ENCODE measurements around the gene NAA80. TPM values are rescaled to one million over a fixed set of nuclear protein-coding genes. Genes with fewer than 3 reads are reported as not detected.

Gene NAA80
- total and polyA plus RNA-seq, 2 of the 8 experiments (the other 6 are each of a cell fraction or from before 2014, with no cell fraction given): 11.3 to 16.7 TPM

GRCh38 chr3:50325113-50325480, 25.9 kb upstream of the NAA80 start (continued):
- TF ChIP-seq, protein P1, sequence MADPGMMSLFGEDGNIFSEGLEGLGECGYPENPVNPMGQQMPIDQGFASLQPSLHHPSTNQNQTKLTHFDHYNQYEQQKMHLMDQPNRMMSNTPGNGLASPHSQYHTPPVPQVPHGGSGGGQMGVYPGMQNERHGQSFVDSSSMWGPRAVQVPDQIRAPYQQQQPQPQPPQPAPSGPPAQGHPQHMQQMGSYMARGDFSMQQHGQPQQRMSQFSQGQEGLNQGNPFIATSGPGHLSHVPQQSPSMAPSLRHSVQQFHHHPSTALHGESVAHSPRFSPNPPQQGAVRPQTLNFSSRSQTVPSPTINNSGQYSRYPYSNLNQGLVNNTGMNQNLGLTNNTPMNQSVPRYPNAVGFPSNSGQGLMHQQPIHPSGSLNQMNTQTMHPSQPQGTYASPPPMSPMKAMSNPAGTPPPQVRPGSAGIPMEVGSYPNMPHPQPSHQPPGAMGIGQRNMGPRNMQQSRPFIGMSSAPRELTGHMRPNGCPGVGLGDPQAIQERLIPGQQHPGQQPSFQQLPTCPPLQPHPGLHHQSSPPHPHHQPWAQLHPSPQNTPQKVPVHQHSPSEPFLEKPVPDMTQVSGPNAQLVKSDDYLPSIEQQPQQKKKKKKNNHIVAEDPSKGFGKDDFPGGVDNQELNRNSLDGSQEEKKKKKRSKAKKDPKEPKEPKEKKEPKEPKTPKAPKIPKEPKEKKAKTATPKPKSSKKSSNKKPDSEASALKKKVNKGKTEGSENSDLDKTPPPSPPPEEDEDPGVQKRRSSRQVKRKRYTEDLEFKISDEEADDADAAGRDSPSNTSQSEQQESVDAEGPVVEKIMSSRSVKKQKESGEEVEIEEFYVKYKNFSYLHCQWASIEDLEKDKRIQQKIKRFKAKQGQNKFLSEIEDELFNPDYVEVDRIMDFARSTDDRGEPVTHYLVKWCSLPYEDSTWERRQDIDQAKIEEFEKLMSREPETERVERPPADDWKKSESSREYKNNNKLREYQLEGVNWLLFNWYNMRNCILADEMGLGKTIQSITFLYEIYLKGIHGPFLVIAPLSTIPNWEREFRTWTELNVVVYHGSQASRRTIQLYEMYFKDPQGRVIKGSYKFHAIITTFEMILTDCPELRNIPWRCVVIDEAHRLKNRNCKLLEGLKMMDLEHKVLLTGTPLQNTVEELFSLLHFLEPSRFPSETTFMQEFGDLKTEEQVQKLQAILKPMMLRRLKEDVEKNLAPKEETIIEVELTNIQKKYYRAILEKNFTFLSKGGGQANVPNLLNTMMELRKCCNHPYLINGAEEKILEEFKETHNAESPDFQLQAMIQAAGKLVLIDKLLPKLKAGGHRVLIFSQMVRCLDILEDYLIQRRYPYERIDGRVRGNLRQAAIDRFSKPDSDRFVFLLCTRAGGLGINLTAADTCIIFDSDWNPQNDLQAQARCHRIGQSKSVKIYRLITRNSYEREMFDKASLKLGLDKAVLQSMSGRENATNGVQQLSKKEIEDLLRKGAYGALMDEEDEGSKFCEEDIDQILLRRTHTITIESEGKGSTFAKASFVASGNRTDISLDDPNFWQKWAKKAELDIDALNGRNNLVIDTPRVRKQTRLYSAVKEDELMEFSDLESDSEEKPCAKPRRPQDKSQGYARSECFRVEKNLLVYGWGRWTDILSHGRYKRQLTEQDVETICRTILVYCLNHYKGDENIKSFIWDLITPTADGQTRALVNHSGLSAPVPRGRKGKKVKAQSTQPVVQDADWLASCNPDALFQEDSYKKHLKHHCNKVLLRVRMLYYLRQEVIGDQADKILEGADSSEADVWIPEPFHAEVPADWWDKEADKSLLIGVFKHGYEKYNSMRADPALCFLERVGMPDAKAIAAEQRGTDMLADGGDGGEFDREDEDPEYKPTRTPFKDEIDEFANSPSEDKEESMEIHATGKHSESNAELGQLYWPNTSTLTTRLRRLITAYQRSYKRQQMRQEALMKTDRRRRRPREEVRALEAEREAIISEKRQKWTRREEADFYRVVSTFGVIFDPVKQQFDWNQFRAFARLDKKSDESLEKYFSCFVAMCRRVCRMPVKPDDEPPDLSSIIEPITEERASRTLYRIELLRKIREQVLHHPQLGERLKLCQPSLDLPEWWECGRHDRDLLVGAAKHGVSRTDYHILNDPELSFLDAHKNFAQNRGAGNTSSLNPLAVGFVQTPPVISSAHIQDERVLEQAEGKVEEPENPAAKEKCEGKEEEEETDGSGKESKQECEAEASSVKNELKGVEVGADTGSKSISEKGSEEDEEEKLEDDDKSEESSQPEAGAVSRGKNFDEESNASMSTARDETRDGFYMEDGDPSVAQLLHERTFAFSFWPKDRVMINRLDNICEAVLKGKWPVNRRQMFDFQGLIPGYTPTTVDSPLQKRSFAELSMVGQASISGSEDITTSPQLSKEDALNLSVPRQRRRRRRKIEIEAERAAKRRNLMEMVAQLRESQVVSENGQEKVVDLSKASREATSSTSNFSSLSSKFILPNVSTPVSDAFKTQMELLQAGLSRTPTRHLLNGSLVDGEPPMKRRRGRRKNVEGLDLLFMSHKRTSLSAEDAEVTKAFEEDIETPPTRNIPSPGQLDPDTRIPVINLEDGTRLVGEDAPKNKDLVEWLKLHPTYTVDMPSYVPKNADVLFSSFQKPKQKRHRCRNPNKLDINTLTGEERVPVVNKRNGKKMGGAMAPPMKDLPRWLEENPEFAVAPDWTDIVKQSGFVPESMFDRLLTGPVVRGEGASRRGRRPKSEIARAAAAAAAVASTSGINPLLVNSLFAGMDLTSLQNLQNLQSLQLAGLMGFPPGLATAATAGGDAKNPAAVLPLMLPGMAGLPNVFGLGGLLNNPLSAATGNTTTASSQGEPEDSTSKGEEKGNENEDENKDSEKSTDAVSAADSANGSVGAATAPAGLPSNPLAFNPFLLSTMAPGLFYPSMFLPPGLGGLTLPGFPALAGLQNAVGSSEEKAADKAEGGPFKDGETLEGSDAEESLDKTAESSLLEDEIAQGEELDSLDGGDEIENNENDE (IDR thresholded peaks at IDR 0.05; ENCODE audit: insufficient replicate concordance, low read length): no peak
- TF ChIP-seq PHF8 (conservative IDR thresholded peaks at IDR 0.05; ENCODE audit: low read depth, low read length) (no peak), CBX5 (IDR thresholded peaks at IDR 0.05; ENCODE audit: low read depth, low read length) (no peak), BCL11A (IDR thresholded peaks at IDR 0.05; ENCODE audit: low read depth in 2 of 2, low read length in 2 of 2) (no peak), BACH1 (IDR thresholded peaks at IDR 0.05; ENCODE audit: low read length) (no peak), FOSL1 (IDR thresholded peaks at IDR 0.05; ENCODE audit: insufficient read depth, low read depth, low read length) (no peak), RNF2 (IDR thresholded peaks at IDR 0.05; ENCODE audit: borderline replicate concordance, low read depth, low read length, missing control alignments, poor library complexity, severe bottlenecking) (no peak), POLR2A (IDR thresholded peaks at IDR 0.05; ENCODE audit: control extremely low read depth in 1 of 2, low read depth in 2 of 2, low read length in 2 of 2) (no peak), CREB1 (IDR thresholded peaks at IDR 0.05) (no peak), RXRA (IDR thresholded peaks at IDR 0.05; ENCODE audit: insufficient read depth, low read depth, low read length) (no peak)
- TF ChIP-seq, protein P2, sequence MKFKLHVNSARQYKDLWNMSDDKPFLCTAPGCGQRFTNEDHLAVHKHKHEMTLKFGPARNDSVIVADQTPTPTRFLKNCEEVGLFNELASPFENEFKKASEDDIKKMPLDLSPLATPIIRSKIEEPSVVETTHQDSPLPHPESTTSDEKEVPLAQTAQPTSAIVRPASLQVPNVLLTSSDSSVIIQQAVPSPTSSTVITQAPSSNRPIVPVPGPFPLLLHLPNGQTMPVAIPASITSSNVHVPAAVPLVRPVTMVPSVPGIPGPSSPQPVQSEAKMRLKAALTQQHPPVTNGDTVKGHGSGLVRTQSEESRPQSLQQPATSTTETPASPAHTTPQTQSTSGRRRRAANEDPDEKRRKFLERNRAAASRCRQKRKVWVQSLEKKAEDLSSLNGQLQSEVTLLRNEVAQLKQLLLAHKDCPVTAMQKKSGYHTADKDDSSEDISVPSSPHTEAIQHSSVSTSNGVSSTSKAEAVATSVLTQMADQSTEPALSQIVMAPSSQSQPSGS (IDR thresholded peaks at IDR 0.05; ENCODE audit: low read length): no peak

Data from H1 (cell line).